ENCODE data around the gene LRRC2.
"Not testable (repeated sequence)": the region's sequence is repeated elsewhere in the genome, so short reads cannot be mapped to it uniquely, and the experiment has no call there.

Gene LRRC2

DNA sequence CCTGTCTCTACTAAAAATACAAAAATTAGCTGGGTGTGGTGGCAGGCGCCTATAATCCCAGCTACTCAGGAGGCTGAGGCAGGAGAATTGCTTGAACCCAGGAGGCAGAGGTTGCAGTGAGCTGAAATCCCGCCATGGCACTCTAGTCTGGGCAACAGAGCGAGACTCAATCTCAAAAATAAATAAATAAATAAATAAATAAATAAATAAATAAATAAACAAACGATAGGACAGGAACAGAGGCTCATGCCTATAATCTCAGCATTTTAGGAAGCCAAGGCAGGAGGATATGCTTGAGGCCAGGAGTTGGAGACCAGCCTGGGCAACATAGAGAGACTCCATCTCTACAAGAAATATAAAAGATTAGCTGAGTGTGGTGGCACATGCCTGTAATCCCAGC lies 43.9 kb downstream of the LRRC2 start:
- FAIRE-seq, result not testable (repeated sequence)

DNA sequence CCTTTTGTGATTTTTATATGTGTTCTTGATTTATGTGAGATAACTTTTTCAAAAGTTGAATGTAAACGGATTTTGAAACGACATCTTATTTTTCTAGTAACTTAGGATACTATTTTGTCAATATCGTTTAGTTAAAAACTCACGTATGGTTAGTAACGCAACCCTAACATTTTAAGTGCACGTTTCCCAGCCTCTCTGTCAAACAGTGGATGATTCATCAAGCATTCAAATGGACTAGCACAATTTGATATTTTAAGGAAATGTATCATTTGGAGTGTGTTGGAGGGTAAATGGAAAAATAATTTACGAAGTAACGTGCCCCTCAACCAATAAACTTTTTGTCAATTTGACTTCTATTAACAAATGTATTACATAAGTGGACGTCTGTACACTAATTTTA lies 45.0 kb downstream of the LRRC2 start:
- FAIRE-seq, result no peak

DNA sequence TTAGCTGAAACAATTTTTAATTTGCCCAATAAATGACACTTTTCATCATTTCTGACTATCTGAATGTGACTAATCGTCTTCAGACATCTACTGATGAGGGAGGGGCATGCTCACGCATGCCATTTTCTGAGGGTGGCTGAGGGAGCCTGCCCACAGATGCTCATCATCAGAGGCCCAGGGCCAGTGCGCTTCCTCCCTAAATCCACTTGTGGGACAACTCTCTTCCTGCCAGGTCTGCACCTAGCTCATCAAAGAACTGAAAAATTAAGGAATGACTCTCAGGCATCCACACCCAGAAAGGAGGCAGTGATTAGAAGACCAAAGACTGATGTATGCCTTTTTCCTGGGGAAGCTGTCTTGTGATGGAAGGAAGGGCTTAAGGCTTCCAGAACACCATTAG lies 45.6 kb downstream of the LRRC2 start:
- FAIRE-seq, result no peak

DNA sequence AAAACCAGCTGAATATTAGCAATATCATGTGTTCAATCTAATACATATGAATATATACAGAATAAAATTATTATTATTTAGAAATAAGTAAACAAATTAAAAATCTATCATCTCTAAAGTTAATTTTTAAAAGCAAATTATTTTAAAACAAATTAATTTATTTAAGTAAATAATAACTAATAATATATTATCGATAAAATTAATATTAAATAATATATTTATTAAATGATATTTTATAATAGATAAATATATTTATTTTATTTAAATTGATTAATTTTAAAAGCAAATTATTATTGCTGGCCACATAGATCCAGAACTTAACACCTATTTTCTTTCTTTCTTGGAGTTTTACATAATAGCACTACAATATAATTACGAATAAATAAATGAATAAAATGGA lies 46.1 kb downstream of the LRRC2 start:
- FAIRE-seq, result no peak

DNA sequence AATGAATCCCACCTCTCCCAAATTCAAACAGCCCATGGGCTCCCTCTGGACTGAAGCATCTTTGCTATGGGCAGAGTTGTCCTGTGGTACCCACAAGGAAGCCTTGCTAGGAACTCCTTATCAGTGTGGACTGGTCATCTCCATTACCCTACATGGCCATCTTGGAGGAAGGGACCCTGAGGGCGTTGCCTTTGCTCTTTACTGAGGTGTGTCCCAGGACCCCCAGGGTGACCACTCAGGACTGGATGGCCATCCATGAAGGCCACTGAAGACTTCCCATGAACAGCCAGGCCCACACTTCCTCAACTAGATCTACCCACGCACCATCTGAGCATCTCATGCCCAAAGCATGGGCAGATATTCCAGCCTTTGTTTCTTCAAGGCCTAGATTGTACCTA lies 48.3 kb downstream of the LRRC2 start:
- no peak for FAIRE-seq

DNA sequence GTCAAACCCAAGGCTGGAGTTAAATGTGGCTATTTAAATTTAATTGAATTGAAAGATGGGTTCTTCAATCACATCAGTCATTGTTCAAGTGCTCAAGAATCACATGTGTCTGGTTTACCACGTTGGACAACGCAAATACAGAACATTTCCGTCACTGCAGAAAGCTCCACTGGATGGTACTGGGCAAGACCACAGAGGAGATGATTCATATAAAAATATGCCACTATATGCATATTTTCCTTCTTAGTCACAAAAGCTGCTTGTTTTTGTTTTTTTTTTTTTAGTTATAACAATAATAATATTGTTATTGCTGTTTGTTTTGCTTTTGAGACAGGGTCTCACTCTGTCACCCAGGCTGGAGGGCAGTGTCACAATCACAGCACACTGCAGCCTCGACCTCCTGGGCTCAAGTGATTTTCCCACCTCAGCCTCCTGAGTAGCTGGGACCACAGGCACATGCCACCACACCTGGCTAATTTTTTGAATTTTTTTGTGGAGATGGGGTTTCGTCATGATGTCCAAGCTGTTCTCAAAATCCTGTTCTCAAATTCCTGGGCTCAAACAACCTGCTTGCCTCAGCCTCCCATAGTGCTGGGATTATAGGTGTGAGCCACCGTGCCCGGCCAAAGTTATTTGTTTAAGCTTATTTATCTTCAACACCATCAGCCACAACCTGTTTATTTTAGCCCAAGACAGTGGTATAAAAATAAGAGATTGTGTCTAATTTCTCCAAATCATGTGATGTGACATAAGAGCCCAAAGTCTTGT lies 48.9 kb downstream of the LRRC2 start:
- no peak for FAIRE-seq

DNA sequence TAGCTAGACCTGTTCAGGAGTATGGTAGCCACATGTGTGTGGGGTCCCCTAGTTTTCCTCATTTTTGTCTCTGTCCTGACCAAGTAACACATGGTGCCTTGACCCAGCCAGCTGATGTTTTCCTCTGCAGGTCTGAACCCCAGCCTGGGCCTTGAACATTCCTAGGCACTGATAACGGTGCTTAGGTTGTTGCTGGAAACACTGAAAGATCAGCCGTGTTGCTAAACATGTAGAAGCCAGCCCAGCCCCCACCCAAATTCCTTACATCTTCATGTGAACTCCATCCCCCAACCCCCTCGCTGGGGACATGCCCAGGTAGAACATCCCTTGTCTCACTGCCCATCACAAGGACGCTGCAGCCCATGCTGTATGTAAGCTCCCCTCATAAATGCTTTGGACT lies 49.6 kb downstream of the LRRC2 start:
- FAIRE-seq, result no peak

DNA sequence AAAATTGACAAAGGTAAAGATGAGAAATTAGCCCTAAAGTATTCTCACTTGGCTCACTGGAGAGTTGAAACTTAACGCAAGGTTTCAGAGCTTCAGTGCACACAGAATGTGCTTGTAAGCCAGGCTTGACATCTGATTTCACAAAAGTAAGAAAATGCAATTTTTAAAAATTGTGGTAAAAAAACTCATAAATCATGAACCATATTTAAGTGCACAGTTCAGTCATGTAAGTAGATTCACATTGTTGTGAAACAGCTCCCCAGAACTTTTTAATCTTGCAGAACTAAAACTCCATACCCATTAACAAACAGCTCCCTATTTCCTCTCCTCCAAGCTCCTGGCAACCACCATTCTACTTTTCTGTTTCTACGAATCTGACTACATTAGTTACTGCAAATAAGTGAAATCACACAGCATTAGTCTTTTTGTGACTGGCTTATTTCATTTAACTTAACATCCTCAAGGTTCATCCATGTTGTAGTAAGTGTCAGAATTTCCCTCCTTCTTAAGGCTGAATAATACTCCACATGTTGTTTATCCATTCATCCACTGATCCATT lies 53.8 kb downstream of the LRRC2 start:
- FAIRE-seq, result peak; percentile 98

DNA sequence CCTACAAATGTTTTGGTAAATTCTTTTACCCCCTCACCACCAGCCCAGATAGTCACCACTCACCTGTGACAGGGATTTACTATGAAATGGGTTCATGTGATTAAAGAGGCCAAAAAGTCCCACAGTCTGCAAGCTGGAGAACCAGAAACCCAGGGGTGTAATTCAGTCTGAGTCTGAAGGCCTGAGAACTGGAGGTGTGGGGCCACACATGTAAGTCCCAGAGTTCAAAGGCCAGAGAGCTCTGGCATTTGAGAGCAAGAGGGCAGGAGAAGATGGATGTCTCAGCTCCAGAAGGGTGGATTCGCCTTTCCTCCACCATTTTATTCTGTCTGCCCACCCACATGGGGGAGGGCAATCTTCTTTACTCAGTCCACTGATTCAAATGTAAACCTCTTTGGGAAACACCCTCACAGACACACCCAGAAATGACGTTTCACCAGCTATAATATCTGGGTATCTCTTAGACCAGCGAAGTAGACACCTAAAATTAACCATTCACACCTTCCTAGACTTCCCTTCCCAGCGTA lies 56.4 kb downstream of the LRRC2 start:
- FAIRE-seq, result no peak

DNA sequence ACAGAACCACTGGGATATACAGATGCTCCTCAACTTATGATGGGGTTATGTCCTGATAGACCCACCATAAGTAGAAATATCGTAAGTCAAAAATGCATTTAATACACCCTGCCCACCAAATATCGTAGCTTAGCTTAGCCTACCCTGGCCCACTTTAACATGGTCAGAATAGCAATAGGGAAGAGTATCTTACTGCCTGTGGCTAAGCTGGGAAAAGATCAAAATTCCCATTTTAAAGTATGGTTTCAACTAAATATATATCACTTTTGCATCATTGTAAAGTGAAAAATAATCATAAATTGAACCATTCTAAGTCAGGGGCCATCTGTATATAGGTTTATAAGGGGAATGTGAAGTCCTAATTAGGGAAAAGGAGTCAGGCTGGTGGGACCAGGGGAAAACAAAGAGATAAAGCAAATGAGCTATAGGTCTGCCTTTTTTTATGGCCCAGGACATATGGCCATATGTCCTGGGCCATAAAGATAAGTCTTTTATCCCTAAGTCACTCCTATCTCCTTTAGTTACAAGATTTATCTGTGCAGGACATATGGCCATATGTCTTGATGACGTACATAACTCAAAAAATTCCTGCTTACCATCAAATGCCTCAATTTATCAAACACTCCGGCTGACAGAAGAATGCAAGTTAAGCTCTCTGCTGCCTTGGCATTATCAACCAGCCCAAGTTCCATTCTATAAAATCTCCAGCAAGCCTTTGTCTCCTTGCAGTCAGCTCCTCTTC lies 57.1 kb downstream of the LRRC2 start:
- no peak for FAIRE-seq

DNA sequence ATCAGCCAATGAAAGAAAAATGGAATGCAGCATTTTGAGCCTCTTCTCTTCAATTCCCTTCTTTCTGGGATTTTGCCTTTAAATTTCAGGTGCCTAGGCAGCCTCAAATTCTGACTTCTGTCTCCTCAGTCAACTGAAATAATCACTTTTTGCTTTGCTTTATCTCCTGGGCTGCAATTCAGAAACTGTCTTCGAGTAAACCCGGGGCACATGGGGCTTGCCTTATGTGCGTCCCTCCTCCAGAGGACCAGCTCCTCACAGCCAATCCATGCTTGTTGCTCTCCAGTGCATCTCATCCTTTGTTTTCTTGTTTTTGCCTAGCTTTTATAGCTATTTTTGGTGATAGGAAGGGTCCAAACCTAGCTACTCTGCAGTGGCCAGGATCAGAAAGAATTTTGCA lies 59.6 kb downstream of the LRRC2 start:
- FAIRE-seq, result no peak

DNA sequence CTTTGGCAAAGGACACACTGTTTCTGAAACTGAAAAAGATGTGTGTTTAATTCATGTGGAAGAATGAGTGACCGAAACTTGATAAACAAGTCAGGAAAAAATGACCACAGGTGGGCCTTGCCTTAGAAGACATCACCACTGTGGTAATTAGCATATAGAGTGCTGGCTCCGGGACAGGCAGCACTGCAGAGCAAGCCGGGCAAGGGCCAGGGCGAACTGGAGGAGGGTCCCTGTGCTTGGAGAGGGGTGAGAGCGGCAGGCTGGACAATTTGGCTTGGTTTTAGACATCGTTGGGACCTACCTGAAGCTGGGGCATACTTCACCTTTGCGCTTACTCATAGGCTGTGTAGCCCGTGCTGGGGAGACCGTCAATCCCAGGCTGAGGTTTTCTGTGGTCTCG lies 60.1 kb downstream of the LRRC2 start:
- no peak for FAIRE-seq

DNA sequence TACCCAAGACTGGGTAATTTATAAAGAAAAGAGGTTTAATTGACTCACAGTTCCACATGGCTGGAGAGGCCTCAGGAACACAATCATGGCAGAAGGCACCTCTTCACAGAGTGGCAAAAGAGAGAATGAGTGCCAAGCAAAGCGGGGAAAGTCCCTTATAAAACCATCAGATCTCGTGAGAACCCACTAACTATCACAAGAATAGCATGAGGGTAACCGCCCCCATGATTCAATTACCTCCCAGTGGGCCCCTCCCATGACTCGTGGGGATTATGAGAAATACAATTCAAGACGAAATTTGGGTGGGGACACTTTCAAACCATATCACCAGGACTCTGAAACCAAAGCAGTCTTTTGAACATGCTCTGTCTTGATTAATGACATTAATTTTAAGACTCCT lies 61.3 kb downstream of the LRRC2 start:
- FAIRE-seq, result no peak

DNA sequence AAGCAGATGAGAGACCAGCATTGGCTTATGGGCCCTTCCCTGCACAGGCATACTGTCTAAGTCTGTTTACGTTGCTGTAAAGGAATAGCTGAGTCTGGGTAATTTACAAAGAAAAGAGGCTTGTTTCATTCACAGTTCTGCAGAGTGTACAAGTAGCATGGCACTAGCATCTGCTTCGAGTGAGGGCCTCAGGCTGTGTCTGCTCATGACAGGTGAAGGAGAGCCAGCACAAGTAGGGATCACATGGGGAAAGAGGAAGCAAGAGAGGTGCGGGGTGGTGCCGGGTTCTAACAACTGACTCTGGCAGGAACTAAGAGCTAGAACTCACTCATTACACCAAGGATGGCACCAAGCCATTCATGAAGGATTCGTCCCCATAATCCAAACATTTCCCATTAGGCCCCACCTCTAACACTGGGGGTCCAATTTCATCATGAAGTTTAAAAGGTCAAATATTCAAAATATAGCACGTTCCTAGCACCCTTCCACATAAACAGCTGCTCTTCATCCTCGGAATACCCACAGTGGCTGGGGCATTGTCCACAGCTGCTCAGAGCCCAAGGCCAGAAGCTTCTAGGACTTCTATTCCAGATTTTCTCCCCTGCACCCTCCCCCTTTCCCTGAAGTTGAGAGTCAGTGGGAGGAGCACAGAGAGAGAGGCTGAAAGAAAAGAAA lies 62.8 kb downstream of the LRRC2 start:
- FAIRE-seq, result no peak

DNA sequence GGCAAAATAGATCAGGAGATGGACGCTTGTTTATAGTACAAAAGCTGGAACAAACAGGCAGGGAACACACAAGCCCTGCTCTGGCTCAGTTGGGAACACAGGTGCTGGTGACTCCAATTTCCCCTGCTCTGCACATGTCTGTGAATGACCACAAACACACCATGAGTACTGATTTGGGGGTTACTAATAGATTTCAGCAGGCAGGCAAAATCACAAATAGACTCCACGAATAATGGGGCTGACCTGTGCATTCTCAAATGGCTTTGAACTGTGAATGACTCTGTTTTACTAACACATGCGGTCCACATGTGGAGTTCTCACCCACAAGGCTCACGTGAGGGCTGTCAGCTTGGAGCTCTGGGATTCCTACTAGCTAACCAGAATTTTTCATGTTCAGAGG lies 64.4 kb downstream of the LRRC2 start:
- FAIRE-seq, result no peak

DNA sequence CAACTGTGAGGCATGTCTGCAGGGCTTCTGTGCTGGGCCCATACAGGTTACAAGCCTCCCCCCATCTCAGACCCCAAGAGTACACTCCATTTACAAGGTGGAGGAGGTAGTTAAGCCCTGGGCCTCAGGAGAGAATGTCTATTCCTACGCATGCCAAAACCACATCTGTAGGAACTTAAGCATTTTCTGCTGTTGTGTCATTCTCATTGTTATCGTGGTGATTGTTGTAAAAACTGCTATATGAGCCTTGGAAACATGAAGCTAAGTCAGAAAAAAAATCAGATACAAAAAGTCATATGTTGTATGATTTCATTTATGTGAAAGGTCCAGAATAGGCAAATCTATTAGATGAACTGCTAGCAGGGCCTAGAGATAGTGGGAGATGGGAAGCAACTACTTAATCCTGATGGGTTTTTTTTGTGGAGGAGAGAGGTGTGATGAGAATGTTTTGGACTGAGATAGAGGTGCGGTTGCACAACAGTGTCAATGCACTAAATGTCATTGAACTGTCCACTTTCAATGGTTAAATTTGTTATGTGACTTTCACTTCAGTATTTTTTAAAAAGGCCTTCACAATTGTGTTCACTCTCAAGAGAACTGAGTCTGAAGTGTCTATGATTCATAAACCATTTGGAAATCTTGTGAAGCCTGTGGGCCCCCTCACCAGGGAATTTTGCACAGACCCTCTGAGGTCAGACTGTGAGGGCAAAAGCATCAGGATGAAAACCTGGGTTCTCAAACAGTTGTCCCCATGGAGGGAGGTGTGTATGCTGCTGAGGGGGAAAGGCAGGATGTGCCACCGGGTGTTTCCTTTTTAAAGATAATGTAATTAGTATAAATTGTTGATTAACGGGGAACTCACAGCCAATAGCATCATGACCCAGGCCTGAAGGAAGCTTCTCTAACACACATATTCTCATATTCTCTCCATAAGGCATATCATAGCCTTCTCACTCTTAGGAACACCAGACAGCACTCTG lies 65.2 kb downstream of the LRRC2 start:
- no peak for FAIRE-seq

DNA sequence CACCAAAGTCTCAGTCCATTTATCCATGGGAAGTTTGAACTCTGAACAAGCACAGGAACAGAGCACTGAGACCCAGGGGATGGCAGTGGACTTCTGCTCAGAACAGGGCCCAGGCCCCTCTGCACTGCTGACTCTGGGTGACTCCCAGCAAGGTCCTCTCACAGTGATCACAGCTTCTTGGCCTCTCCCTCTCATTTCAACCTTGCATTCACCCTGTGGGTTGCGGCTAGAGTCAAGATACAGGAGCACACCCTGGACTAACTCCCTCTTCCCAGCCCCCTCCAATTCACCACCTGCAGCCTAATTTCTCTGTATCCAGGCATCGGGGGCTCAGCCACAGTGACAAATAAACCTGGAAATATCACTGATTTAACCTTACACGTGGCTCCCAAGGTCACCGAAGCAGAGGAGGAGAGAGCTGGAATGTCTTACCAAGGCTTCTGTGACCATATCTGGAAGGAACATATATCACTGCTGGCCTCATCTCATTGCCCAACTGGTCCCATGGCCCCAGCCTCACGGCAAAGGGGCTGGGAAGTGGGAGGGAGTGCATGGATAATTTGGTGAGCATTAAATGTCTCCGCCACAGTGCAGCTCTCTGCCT lies 67.1 kb downstream of the LRRC2 start:
- no peak for FAIRE-seq

DNA sequence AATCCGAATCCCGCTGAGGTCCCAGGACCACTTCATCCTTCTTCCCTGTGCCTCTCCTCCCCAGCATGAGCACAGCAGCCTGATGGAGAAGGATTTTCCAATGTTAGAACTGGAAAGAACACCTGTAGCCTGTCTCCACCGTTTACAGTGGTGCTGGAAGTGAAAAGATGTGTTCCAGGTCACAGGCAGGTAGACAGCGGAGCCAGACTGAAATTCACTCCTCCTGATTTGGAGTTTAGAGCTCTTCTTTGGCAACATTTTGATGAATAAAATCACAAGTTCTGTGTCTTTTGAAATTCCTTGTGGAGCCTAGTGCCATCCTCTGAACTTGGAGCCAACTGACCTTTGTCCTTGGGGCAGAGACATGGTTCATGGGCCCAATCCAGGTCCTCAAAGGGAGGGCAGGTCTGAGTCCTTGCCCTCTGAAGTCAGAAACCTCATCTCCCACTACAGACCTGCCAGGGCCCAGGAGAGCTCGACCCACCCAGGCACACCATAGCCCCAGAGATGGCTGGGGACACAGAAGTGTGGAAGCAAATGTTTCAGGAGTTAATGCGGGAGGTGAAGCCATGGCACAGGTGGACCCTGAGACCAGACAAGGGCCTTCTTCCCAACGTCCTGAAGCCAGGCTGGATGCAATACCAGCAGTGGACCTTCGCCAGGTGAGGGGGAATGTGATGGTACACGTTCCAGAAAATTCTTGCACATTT lies 68.4 kb downstream of the LRRC2 start, which contains the start of gene RTP3:
Gene RTP3, plus strand, starts transcription at position 421 of the 710 bp plus-strand sequence. Its CDS starts 87 bp downstream, at position 508.
- no peak for FAIRE-seq

DNA sequence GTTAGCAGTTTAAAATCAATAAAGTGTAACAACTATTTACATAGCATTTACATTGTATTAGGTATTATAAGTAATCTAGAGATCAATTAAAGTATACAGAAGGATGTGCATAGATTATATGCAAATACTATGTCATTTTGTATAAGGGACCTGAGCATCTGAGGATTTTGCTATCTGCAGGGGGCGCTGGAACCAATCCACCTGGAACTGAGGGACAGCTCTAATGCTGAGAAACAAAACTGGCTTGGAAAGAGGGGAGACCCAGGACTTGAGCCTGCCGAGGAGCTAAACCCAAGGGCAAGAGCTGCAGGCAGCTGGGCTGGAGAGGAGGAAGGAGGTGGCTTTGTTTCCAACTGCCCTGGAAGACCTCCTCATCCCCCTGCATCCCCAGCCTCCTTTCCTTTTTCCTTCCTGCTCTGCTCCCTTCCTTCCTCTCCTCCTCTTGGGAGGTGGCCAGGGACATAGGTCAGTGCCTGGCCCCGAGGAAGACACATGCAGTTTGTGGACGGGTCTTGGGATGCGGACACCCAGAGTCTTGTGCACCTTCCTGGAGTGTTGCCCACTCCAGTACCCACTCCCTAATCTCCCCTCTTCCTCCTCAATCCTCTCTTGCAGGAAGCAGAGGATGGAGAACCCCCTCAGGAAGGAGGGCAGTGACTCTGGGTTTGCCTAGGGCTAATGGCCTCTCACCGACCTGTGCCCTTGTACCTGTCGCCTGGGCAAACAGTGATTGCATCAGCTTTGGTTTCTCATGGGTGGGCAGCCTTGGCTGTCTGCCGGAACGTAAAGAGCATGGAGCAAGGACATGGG lies 69.2 kb downstream of the LRRC2 start:
- FAIRE-seq, result no peak

DNA sequence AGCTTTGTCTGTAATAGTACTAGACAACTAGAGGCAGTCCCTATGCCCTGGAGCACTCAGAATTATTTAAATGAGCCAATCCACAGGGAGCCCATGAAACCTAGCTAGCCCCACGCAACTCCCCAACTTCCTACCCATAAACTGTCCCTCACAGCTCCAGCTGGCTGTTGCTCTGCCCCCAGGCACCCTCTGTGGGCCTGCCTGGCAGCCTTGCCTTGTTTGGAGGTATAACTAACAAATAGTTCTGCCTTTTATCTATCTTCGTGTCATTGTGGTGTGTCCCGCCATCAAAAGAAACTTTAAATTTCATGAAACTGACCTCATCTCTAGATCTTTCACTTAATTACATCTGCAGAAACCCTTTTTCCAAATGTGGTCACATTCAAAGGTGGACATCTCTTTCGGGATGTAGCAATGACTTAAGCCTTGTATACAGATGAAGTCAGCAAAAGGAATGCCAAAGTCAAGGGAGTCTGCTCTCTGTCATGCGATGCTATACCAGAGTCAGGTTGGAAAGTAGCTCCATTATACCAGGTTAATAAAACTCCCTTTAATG lies 70.1 kb downstream of the LRRC2 start:
- FAIRE-seq, result no peak

Data from islet of Langerhans (tissue), 1 donor.